ENCODE measurements around the gene ATP13A3.
A peak's percentile ranks its signal among the peaks of the same experiment; 100 is the strongest.

The ATP13A3 gene

DNA sequence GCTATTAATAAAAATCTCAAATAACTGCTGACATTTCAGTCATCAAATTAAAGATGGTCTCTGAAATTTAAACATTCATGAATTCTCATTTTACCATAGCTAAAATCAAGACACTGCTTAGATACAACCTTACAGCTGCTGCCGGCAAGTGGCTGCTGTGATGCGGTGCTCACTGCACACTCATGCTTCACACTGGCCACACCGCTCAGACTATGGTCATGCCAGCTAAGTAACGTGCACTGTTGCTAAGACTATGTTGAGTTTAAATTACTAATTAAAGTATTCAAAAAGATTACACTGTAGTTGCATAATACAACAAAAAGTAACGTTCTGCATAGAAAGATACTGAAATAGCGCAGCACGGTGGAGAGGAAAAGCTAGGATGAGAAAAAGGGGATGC is 12.1 kb downstream of the ATP13A3 start:
- no peak for DNase-seq

DNA sequence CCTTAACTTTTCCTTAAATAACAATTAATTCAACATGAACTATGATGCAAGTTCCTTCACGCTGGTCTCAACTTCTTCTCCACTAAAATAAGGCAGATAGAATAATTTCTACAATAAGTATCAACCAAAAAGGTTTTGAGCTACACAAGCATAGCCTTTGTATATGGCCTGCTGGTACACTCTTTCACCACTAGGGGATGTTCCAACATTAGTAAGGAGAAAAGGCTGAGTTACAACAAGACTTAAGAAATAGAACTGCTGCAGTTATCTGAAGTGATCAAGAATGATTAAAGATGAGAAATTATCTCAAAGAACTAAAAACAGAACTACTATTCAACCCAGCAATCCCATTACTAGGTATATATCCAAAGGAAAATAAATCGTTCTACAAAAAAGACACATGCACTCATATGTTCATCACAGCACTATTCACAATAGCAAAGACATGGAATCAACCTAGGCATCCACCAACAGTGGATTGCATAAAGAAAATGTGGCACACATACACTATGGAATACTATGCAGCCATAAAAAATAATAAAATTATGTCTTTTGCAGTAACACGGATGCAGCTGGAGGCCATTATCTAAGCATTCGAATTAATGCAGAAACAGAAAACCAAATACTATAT is 14.4 kb downstream of the ATP13A3 start:
- no peak for DNase-seq

DNA sequence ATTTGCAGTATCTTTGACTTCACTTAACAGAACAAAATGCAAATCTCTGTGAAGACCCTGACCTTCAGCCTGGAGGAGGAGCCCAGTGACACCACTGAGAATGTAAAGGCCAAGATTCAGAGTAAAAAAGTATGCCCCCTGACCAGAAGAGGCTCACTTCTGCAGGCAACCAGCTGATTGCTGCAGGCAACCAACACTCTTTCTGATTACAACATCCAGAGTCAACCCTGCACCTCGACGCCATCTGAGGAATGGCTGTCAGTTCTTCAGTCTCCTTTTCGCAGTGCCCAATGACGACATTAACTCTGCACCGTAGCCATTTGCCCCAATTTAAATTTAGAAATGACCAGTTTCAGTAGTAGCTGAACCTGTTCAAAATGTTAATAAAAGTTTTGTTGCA is 14.9 kb downstream of the ATP13A3 start:
- no peak for DNase-seq

DNA sequence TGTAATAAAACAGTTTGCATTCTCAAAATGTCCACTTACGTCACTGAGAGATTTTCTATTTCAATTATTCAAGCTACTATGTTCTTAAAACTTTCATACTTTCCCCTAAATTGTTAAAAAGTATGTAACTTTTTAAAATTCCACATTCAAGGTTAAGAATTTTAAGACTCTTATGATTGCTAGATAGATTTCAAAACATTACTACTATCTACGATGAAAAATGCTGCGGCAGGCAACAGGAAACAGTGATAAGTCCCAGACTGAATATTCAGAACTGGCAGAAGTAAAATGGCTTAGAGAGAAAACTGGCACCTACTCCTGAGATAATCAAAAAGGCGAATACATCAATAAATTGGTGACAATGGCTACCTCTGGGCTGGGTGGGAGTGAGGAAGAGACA is 16.2 kb downstream of the ATP13A3 start:
- DNase-seq = no peak

DNA sequence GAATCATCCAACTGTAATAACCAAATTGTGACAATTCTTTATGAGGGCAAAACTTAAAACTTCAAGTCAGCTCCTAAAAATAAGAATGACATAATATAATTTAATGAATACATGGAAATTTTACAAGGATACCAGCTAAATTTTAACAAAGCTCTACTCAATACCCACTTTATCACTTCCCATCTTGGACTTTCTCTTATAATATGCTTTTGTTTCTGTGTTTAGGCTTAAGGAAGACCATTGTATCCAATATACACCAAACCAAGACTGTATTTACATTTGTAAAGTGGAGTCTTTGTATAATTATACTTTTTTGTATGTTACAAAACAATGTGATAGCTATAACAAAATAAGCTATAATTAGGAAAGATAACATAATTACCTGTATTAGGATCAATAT is 16.8 kb downstream of the ATP13A3 start:
- DNase-seq = no peak

DNA sequence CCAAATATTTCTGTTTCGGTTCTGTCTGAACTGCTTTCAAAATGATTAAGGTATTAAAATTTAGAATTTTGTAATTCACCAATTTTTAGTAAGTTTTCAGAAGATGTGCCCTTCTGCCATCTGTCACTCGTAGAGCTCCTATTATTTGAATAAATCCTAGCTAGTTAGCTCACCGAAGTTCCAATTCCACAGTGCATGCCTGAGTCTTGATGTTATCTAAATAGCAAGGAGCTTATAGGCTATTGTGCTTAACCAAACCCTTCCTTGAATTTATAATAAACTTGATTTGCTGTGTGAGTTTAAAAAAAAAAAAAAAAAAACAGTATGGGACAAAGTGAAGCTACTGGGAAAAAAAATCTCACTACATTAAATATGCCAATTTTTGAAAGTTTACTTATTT is 18.7 kb downstream of the ATP13A3 start:
- DNase-seq = no peak

DNA sequence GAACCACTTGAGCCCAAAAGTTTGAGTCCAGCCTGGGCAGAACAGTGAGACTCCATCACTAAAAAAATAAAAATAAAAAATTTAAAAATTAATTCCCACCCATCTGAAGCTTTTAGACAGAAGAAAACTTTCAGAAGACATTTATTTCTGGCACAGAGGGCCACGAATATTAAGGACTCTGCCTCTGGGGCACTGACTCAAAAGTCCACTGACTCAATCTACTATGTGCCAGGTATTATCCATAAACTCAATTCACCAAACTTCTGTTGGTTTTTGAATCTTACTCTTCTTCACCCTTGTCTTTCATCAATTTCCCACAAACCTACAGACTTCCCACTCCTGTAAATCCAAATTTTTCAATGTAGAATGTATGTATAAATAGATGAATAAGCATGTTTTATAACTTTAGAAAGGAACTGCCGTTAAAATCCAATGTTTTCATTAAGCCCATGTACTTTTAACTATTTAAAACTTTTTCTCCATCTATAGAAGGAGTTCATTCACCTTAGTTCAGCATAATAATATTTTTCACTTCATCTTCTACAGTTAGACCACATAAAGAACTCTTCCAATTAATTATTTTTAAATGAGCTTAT is 19.9 kb downstream of the ATP13A3 start:
- no peak for DNase-seq

DNA sequence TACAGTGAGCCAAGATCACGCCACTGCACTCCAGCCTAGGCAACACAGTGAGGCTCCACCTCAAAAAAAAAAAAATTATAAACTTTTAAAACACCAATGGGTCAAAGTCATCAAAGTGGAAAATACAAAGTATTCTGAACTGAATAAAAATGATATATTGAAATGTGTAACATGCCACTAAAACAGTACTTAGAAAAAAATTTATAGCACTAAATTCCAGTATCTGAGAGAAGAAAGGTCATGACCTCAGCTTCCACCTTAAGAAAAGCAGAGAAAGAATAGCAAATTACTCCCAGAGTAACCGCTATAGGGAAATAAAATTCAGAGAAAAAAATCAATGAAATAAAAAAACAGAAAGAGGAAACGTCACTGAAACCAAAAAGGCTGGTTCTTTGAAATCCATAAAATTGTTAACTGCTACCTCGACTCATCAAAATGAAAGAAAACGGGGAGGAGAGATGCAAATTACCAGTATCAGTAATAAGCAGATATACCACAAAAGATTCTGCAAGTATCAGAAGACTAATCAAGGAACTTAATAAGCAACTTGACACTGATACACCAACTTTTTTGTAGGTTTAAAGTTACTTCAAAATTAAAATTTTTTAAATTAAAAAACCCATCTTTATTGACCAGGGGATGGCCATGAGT is 20.8 kb downstream of the ATP13A3 start:
- DNase-seq = no peak

DNA sequence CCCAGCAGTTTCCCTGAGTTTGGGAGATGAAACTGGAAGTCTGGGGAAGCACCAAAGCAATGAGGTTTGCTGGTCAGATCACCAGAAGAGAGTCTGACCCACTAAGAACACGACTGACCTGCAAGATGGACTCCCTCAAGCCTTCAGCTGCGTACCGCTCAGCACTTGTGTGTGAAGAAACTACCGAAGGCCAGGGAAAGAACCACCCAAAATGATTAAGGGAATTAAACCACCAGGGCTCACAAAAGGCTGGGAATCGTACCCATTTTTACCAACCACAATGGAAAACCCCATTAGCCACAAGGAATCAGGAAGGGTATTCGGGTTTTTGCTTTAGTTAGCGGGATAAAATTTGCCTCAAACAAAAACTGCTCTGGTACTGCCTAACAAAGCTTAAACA is 21.6 kb downstream of the ATP13A3 start:
- no peak for DNase-seq

DNA sequence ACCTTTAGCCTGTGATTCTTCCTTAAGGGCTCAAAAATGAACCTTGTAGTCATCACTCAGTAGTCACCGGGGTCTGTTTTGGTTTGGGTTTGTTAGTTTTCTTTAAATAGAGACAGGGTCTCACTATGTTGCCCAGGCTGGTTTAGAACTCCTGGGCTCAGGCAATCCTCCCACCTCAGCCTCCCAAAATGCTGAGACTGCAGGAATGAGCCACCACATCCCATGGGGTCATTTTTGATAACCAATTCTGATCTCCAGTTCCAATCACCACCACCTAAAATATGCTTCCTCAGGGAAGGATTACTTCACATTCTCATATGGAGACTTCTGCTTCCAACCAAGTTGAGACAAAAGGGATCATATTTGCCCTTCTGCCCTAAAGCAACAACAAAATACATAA is 22.1 kb downstream of the ATP13A3 start:
- no peak for DNase-seq

DNA sequence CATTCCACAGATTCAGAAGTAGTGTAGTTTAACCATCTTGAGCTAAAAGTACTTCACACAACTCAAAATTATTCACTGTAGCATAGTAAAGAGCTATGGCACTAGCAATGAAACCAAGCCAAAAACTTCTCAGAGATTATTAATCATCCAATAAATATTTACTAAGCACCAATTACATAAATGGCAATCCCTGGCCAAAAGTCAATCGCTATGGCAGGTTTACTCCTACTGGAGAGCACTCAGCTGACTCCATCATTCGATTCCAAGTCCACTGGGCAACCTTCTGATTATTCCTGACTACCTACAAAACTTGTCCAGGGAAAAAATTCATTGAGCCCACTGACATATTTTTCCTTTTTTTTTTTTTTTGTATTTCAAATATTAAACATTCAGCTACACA is 23.9 kb downstream of the ATP13A3 start:
- DNase-seq = no peak

DNA sequence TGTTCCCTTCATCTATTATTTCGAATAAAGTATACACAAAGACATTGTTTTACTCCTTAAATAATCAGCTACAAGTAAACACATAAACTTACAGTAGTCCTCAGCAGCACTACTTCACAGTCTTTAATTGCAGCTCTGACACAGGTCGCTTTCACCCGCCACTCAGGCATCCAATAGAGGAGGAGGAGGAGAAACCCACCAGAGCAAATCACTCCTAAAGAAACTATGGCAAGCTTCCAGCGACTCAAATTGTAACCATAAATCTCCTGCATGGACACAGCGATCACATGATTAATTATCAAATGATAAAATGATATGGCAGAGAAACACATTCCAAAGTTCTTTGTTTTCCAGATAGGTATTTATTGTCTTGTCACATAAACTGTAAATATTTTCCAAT is 26.2 kb downstream of the ATP13A3 start:
- DNase-seq = no peak

DNA sequence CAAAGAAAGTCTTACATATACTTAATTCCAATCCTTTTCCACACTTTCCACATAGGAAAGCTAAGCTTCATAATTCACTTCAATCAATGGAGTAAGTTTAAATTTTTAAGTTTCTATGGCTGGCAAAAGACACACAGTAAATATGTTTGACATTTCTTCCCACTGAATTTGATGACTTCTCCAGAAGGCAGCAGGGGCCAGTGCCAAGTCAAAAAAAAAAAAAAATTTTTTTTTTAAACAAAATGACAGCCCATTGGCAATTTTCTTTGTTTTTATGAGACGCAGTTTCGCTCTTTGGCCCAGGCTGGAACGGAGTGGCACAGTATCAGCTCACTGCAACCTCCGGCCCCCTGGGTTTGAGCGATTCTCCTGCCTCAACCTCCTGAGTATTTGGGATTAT is 28.7 kb downstream of the ATP13A3 start:
- no peak for DNase-seq

DNA sequence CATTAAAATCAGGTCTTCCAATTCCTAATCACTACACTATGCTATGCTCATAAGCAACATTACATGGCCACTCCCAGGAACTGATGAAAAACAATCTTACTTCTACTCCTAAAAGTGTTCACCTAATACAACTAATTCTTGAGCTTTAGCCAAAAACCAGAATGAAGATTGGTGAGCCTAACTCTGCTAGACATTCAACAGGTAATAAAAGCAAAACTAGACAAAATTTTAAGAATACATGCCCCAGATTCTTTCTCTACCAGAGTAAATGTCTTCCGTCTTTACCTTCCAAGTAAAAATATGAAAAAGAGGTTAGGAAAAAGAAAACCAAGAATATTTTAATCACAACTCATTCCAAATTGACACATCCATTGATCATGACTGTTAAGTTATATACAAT is 31.3 kb downstream of the ATP13A3 start:
- no peak for DNase-seq

DNA sequence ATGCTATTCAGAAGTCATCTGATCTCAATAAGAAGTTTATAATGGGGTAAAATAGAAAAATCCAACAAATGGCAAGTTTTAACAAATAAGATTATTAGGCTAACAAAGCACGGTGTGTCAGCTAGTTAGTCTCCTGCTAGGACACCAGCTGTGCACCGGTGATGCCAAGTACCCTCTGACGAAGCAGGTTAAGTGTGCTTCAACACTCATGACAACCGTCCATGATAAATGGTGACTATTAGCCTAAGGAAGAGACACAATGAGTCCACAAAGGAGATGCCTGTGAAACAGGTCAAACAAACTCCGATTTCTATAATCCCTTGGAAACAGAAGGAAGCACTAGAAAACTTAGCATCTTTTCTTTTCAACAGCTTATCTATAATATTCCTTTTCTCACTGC is 36.5 kb downstream of the ATP13A3 start:
- peak; percentile 73 for DNase-seq

DNA sequence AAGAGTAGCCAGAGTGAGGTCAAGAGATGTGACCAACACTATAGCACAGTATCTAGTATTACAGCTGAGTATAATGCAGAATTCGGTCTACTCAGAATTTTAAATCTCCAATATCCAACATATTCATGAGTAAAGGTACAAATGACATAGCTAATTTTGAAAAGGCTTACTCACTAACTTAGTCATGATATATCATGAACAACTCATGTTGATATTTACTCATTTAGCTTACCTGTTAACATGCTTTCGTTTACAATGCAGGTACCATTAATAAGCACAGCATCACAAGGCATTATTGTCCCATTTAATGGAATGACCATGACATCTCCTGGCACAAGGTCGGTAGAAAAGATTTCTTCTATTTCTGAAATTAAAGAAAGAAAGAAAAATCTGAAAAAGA is 36.9 kb downstream of the ATP13A3 start:
- DNase-seq = no peak

DNA sequence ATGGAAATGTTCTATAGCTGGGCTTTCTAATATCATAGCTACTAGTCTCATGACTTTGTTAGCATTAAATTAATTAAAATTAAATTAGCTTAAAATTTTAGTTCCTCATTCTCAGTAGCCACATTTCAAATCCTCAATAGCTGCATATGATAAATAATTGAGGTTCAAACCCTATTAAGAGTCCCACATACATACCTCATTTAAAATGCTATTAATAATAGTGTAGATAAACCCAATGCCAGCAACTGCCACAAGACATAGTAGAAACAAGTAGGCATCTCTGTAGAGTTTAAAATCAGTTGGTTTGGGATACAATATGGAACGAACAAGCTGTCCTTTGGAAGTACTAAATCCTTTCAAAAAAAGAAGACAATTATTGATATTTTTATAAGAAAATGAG is 39.1 kb downstream of the ATP13A3 start:
- no peak for DNase-seq

DNA sequence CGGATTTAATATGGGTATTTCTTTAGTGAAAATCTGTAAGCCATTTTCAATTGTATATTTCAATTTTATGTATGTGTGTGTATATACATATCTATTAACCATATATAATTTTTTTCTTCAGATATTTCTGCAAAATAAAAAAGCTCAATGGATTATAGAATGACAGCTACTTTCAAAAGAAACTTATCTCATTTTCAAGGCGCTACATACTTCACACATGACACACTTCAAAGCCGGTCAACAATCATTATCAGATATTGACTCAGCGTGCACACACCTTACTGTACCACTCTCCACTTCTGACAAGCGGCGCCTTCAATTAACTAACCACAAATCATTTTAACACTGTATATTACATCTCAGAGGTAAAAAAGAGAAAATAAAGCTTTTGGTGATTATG is 39.6 kb downstream of the ATP13A3 start:
- DNase-seq = no peak

DNA sequence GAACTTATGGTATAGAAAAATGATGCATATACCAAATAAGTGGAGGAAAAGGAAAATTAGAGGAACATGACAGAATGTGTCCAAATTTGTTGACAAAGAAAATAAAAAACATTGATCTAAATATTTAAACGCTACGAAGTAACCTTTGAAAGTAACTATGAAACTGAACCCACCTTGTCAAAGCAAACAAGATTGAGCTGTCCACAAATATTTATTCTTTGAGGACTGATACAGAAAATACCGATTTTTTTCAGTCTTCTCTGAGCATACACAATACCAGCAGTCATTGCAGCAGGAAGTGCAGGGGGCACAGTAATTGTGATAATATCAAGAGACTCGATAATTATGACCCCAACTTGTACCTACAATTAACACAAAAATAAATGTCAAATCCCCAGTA is 40.0 kb downstream of the ATP13A3 start:
- DNase-seq = no peak

DNA sequence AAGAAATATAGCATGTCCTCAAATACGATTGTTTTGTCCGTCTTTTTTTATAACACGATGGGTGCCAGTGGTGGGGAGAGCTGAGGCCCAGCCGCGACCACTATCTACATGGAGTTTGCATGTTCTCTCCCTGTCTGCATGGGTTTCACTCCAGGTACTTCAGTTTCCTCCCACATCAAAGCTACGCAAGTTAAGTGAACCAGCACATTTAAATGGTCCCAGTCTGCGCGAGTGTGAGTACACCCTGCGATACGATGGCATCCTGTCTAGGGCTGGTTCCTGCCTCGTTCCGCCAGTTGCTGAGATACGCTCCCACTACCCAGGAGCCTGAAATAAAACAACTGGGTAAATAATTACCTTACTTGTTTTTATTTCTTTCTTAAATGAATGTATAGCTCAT is 40.6 kb downstream of the ATP13A3 start:
- DNase-seq = peak; percentile 88

DNA sequence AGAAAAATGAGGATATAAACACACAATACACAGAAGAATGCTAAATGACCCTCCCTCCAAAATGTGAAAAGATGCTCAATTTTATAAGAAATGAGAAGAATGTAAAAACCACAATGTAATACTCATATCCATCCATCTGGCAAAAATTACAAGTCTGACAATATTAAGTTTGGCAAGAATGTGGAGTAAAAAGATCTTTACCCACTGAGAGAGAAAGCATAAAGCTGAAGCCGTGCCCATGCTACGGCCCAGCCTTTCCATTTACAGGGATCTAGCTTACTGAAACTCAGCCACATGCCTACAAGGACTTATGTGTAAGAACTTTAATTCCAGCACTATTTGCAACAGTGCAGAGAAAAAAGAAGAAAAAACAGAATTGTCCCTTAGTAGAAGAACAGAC is 42.9 kb downstream of the ATP13A3 start:
- no peak for DNase-seq

DNA sequence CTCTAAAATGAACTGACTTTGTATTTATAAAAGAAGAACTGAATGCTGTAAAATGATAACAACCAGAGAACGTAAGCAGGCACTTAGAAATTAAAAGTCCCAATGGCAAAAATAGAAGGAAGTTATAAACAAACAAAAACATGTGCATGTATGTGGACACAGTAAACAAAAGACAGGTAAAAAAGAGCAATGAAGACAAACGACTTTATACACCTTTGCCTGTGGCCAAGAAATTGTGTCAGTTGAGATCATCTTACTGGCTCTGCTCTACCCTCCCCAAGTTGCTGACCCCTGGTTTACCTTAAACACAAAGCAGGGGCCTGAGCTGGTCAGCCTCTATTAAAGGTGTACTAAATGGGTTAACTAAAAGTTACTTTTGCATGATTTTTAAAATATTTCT is 46.0 kb downstream of the ATP13A3 start:
- no peak for DNase-seq

DNA sequence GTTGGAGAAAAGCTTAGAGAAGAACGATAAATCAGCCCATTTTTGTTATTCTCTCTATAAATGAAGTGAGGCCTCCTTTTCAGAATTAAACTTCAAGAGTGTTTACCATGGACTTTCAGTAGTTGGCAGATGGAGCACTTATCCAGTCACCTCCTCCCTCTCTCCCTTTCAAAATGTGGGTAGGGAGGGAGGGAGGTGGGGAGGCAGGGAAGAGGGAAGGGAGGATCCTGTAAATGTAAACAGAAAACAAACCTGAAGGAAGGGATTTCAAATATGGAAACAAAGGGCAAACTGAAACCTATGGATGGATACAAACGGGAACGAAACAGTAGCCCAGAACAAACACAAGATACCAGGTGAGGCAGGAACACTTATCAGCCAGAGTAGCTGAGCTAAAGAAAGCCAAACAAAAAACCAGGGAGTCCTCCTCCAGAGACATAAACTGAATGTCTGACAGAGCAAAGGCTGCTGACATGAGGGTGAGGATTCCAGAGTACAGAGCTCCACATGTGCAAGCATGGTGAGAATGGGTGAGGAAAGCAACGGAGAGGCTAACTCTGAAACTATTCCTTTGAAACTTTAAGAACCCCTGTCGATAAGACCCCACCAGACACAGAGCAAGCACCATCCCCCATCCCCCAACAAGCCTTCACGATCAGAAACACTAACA is 46.8 kb downstream of the ATP13A3 start:
- peak; percentile 85 for DNase-seq

DNA sequence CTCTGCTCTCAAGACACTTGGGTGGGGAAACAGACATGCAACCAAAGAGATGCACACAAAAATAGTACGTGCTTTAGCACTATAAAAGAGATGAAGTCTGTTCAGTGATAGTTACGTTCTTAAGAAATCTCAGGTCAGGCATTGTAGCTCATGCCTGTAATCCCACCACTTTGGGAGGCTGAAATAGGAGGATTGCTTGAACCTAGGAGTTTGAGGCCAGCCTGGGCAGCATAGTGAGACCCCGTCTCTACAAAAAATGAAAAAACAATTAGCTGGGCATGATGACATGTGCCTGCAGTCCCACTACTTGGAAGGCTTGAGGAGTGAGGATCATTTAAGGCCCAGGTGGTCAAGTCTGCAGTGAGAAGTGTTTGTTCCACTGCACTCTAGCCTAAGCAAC is 52.3 kb downstream of the ATP13A3 start:
- DNase-seq = no peak

All from NCI-H510A (cell line).